Loucy (cell line): ENCODE results near the gene GNAI1.
A peak's percentile ranks its signal among the peaks of the same experiment; 100 is the strongest.

Source experiments
- H2AFZ ChIP-seq: fragments of 200-600 bp; sonication (generic); 2 replicates; pipeline ENCODE4 v1.6.0; 2016; ENCODE audit warnings: antibody characterized with exemption, mild to moderate bottlenecking, low read length, moderate library complexity
- H3F3A ChIP-seq: fragments of 200-600 bp; 2 replicates; pipeline ENCODE4 v1.6.0; 2016; ENCODE audit warnings: antibody characterized with exemption, low read depth, mild to moderate bottlenecking
- H3K27me3 ChIP-seq: fragments of 200-600 bp; sonication (generic); 2 replicates; pipeline ENCODE4 v1.6.1; 2014; ENCODE audit warnings: low read length, mild to moderate bottlenecking; ENCODE audit not compliant: insufficient read depth, poor library complexity, severe bottlenecking
- H3K36me3 ChIP-seq: fragments of 200-600 bp; sonication (generic); 2 replicates; pipeline ENCODE4 v1.6.1; 2016; ENCODE audit warnings: low read length; ENCODE audit not compliant: insufficient read depth
- H3K4me1 ChIP-seq: fragments of 200-600 bp; sonication (generic); 2 replicates; pipeline ENCODE4 v1.5.1; 2014; ENCODE audit warnings: low read length, mild to moderate bottlenecking; ENCODE audit not compliant: insufficient read depth, poor library complexity, severe bottlenecking
- H3K4me2 ChIP-seq: fragments of 200-600 bp; sonication (generic); 2 replicates; pipeline ENCODE4 v1.6.0; 2014; ENCODE audit warnings: antibody characterized with exemption, low read length, low read depth, mild to moderate bottlenecking; ENCODE audit not compliant: poor library complexity, severe bottlenecking
- H3K4me3 ChIP-seq: fragments of 200-600 bp; sonication (generic); 2 replicates; pipeline ENCODE4 v1.5.1; 2014; ENCODE audit warnings: low read length, mild to moderate bottlenecking, mixed read lengths; ENCODE audit not compliant: poor library complexity, severe bottlenecking
- H3K79me2 ChIP-seq: fragments of 200-600 bp; sonication (generic); 2 replicates; pipeline ENCODE4 v1.6.1; 2014; ENCODE audit warnings: low read length; ENCODE audit not compliant: insufficient read depth
- H3K9ac ChIP-seq: fragments of 200-600 bp; sonication (generic); 2 replicates; pipeline ENCODE4 v1.6.0; 2014; ENCODE audit warnings: mild to moderate bottlenecking, low read depth, low read length, moderate library complexity; ENCODE audit not compliant: poor library complexity, severe bottlenecking
- H3K9me2 ChIP-seq: fragments of 200-600 bp; sonication (generic); replicated peaks from 2 replicates; pipeline ENCODE4 v1.6.1; 2016; ENCODE audit warnings: low read depth, low read length, mixed read lengths
- H3K9me3 ChIP-seq: fragments of 200-600 bp; sonication (generic); 2 replicates; pipeline ENCODE4 v1.6.1; 2014; ENCODE audit warnings: mild to moderate bottlenecking, antibody characterized with exemption, low read length, low read depth; ENCODE audit not compliant: insufficient read depth
- H4K20me1 ChIP-seq: fragments of 200-600 bp; sonication (generic); 2 replicates; pipeline ENCODE4 v1.6.0; 2014; ENCODE audit warnings: antibody characterized with exemption, low read length, mild to moderate bottlenecking; ENCODE audit not compliant: insufficient read depth, poor library complexity, severe bottlenecking
- CTCF ChIP-seq: fragments of 200-600 bp; sonication (generic); conservative IDR thresholded peaks from 2 replicates; pipeline ENCODE4 v1.5.1; 2014; ENCODE audit warnings: mild to moderate bottlenecking, antibody characterized with exemption, low read length
- EZH2phosphoT487 ChIP-seq: fragments of 200-600 bp; IDR thresholded peaks from 2 replicates; pipeline ENCODE4 v1.6.1; 2018; ENCODE audit warnings: antibody characterized with exemption, mild to moderate bottlenecking, moderate library complexity, borderline replicate concordance

GNAI1 gene

DNA sequence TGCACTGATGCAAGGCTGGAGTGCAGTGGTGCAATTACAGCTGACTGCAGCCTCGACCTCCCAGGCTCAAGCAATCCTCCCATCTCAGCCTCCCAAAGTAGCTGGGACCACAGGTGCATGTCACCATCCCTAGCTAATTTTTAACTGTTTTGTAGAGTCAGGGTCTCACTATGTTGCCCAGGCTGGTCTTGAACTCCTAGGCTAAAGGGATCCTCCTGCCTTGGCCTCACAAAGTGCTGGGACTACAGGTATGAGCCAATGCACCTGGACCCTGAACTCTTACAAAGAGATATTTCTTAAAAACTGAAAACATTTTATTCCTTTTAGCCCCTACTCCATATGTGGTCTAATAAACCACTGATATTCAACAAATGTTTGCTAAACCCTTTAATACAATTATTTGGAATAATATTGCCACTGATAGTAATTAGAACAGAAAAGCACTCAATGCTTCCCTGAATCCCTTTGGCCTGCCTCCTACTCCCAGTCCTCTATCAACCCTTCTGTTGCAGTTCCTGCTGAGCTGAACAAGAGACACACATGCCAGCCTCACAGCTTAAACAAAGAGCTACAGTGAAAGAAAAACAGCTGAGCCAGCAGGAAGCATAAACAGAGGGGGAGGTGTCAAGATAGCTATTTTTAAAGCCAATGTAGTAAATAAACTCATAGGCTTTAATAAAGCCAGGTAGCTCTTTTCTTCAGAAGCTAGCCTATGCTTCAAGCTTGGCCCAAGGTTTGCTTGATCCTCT is 7.0 kb upstream of the GNAI1 start:
- peak overlapping the region; percentile 21 for H3K9ac ChIP-seq
- TF ChIP-seq CTCF: no peak
- TF ChIP-seq EZH2phosphoT487: no peak
- peaks cover 41% of the 10 kb centered on the region for H3K4me1 ChIP-seq
- no peaks in the 10 kb centered on the region for H3K36me3 ChIP-seq
- no peaks in the 10 kb centered on the region for H3K27me3 ChIP-seq
- no peaks in the 10 kb centered on the region for H4K20me1 ChIP-seq
- no peaks in the 10 kb centered on the region for H3K9me2 ChIP-seq
- H3K79me2 ChIP-seq: no peaks in the 10 kb centered on the region
- H3K4me2 ChIP-seq: peak overlapping the region; percentile 1
- peak overlapping the region; percentile 70 for H2AFZ ChIP-seq
- H3K4me3 ChIP-seq: no peak overlapping the region
- H3K9me3 ChIP-seq: no peaks in the 10 kb centered on the region
- no peaks in the 10 kb centered on the region for H3F3A ChIP-seq

DNA sequence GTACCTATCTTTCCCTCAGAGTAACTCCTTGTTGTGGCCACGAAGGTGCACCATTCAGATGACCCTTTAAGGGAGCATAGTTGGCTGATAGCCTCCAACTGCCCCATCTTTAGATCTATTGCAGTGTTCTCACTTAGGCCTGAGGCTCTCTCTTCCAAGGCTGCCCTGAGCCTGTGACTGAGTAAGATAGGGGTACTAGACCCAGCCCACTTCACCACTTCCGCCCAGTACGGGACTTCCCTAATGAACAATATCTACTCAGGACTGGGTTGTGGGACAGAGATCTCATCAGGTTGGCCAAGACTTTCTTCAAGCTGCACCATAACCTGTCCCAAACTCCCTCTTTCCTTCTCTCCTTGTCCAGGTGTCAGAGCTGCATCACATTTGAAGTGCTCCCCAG is 5.7 kb upstream of the GNAI1 start:
- H3K9me3 ChIP-seq: no peaks in the 10 kb centered on the region
- H3K4me2 ChIP-seq: no peak overlapping the region
- peaks cover 54% of the 10 kb centered on the region for H3K4me1 ChIP-seq
- no peaks in the 10 kb centered on the region for H3K9me2 ChIP-seq
- no peaks in the 10 kb centered on the region for H3F3A ChIP-seq
- H2AFZ ChIP-seq: no peak overlapping the region
- H3K9ac ChIP-seq: no peak overlapping the region
- no peaks in the 10 kb centered on the region for H3K27me3 ChIP-seq
- H3K36me3 ChIP-seq: no peaks in the 10 kb centered on the region
- no peaks in the 10 kb centered on the region for H3K79me2 ChIP-seq
- H4K20me1 ChIP-seq: no peaks in the 10 kb centered on the region
- no peak for TF ChIP-seq EZH2phosphoT487
- TF ChIP-seq CTCF: no peak
- H3K4me3 ChIP-seq: no peak overlapping the region

DNA sequence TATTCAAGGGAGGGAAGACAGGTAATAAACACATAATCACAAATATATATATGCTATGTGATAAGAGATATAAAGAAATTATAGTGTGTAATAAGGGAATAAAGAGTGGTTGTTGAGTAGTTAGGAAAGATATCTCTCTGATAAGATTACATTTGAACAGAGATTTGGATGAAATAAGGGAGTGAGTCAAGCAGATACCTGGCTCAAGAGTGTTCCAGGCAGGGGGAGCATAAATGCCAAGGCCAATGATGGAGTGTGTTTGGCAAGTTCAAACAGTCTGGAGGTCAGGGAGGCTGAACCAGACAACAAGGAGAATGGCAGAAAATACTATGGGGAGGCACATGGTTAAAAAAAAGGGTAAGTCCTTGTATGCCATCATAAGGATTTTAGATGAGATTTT is 4.8 kb upstream of the GNAI1 start:
- peaks cover 48% of the 10 kb centered on the region for H3K4me1 ChIP-seq
- H3K4me2 ChIP-seq: no peak overlapping the region
- no peak overlapping the region for H3K9ac ChIP-seq
- no peaks in the 10 kb centered on the region for H3K9me3 ChIP-seq
- H3K79me2 ChIP-seq: no peaks in the 10 kb centered on the region
- no peaks in the 10 kb centered on the region for H4K20me1 ChIP-seq
- no peak overlapping the region for H3K4me3 ChIP-seq
- TF ChIP-seq CTCF (no peak), EZH2phosphoT487 (no peak)
- H3K9me2 ChIP-seq: no peaks in the 10 kb centered on the region
- H3K27me3 ChIP-seq: no peaks in the 10 kb centered on the region
- no peaks in the 10 kb centered on the region for H3F3A ChIP-seq
- no peaks in the 10 kb centered on the region for H3K36me3 ChIP-seq
- H2AFZ ChIP-seq: no peak overlapping the region
